Psoas muscle (tissue), 8 donors: ENCODE measurements around the gene COL6A1. TPM values are rescaled to one million over a fixed set of nuclear protein-coding genes. Genes with fewer than 3 reads are reported as not detected.

Experiments used
- ATAC-seq, 4 donors: fragments of 200-7000 bp; cut with Tn5 transposase; one replicate each; pipeline ENCODE4 v1.9.1; 2020; ENCODE audit warnings: moderate library complexity in 3 of 4, mild to moderate bottlenecking in 2 of 4
- DNase-seq, 2 donors: peaks; one replicate each; pipeline ENCODE4 v3.0.0-alpha.2; 2020
- H3K27ac ChIP-seq: fragments of 200-600 bp; one replicate; pipeline ENCODE4 v1.8.0; 2022
- H3K27me3 ChIP-seq, 3 donors: fragments of 200-600 bp in 1 of 3; one replicate each; pipeline versions ENCODE4 v1.6.1 to v1.8.0; 2013 to 2022; ENCODE audit warnings: low read length in 2 of 3, mild to moderate bottlenecking in 2 of 3, moderate library complexity in 1 of 3; ENCODE audit not compliant: insufficient read depth in 3 of 3
- H3K36me3 ChIP-seq, 2 donors: fragments of 200-600 bp in 1 of 2; one replicate each; pipeline versions ENCODE4 v1.6.1 to v1.8.0; 2013 to 2022; ENCODE audit warnings: low read depth in 1 of 2, mild to moderate bottlenecking in 1 of 2, moderate library complexity in 1 of 2; ENCODE audit not compliant: insufficient read depth in 1 of 2
- H3K4me1 ChIP-seq: fragments of 200-600 bp; one replicate; pipeline ENCODE4 v1.8.0; 2022
- H3K4me3 ChIP-seq: fragments of 200-600 bp; one replicate; pipeline ENCODE4 v1.8.0; 2022; ENCODE audit warnings: mild to moderate bottlenecking
- H3K9me3 ChIP-seq: fragments of 200-600 bp; one replicate; pipeline ENCODE4 v1.8.0; 2022
- WGBS, 3 donors: extraction: QIAGEN DNeasy Blood & Tissue Kit; methylation state at CpG; one replicate each; pipeline versions ENCODE4 v1.1.6 to v1.1.7; 2013; 5-methylcytosine and 5-hydroxymethylcytosine counted together
- intact Hi-C, 2 donors: fragments of 100-400 bp; cut with DNase I; formaldehyde crosslinking; loops; one replicate each; pipeline versions ENCODE4 v1.11.0 to v1.14.2; 2022
- polyA plus RNA-seq, 3 donors: library from polyadenylated mRNA; stranded (reverse); fragments of 200-250 nt; gene quantifications; one replicate each; pipeline ENCODE4 v1.2.3, GENCODE V29; 2013
- total RNA-seq, 4 donors: library from RNA; stranded (reverse); fragmentation: NEBNext Ultra II Directional in 2 of 4; extraction: Animal tissue kit (Norgen Biotek cat#: 25700) in 2 of 4; gene quantifications; one replicate each; pipeline versions ENCODE4 v1.2.1 to v1.2.4, GENCODE V29; 2021 to 2023
- TF ChIP-seq, protein P1 (sequence below): fragments of 200-600 bp; IDR thresholded peaks from one replicate; pipeline ENCODE4 v1.8.0; 2022; ENCODE audit warnings: antibody characterized with exemption
- donor health status: healthy with polysubstance abuse.
- donor health status: DM: no; HTN: no; CAD: no; lungs with moderate emphysema.
- donor health status: Bipolar disorder and iron deficiency.
- donor health status: healthy.
- donor health status: DM: yes; HTN: yes; CAD: no.
- donor health status: DM: no; HTN: no; CAD: no.
- donor health status: DM: no; HTN: no; CAD: no.
- donor health status: DM: yes; HTN: yes; CAD: no.

The COL6A1 gene
- total and polyA plus RNA-seq, 7 donors, result 29.4 to 83.0 (median 36.1) TPM

DNA sequence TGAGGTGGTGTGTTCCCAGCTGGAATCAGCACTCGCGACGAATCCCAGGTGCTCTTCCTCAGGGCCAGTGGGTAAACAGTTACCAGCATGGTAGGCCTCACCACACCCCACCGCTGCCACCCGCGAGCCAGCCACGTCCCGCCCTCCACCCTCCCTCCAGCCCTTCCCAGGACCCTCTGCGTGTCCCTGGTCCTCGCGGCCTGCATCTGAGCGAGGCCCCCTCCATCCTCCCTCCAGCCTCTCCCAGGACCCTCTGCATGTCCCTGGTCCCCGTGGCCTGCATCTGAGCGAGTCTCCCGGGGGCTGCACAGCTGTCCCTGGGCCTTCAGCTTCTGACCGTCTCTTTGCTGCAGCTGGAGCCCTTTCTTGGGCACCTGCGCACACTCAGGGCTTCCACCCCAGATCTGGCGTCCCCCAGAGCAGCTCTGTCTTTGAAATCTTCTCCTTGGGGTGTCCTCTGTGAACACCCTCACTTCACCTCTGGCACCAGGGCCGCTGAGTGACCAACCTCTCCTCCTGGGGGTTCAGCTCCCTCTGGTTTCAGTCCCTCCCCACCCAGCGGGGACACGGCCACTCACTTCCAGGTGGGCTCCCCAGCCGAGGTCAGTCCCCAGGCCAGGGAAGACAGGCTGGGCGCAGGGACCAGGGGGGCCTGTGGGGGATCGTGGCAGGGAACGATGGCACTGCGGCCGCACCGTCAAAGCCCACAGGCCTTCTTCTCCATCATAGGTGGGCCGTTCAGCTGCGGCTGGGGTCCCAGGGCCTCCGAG is 58.5 kb downstream of the COL6A1 start:
- no peak overlapping the region for H3K4me3 ChIP-seq
- intact Hi-C loops, result no loop called here
- peak in 1 of 4 donors; percentile 17 for ATAC-seq

DNA sequence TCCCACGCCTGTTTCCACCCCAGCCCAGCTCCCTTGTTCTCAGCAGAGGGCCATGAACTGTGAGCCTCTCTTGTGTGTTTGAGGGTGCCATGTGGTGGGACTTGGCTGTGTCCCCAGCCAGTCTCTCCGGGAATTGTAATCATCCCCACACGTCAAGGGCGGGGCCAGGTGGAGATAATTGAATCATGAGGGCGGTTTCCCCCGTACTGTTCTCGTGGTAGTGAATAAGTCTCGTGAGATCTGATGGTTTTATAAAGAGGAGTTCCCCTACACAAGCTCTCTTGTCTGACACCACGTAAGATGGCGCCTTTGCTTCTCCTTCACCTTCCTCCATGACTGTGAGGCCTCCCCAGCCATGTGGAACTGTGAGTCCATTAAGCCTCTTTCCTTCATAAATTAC is 59.1 kb downstream of the COL6A1 start:
- TF ChIP-seq, protein P1, sequence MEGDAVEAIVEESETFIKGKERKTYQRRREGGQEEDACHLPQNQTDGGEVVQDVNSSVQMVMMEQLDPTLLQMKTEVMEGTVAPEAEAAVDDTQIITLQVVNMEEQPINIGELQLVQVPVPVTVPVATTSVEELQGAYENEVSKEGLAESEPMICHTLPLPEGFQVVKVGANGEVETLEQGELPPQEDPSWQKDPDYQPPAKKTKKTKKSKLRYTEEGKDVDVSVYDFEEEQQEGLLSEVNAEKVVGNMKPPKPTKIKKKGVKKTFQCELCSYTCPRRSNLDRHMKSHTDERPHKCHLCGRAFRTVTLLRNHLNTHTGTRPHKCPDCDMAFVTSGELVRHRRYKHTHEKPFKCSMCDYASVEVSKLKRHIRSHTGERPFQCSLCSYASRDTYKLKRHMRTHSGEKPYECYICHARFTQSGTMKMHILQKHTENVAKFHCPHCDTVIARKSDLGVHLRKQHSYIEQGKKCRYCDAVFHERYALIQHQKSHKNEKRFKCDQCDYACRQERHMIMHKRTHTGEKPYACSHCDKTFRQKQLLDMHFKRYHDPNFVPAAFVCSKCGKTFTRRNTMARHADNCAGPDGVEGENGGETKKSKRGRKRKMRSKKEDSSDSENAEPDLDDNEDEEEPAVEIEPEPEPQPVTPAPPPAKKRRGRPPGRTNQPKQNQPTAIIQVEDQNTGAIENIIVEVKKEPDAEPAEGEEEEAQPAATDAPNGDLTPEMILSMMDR, result no peak
- 81 to 87% (median 85%) methylated on average over 10 of the region's 10 CpGs for WGBS, 3 donors
- Histone ChIP-seq H3K4me3 (no peak overlapping the region), H3K4me1 (no peaks in the 10 kb centered on the region), H3K27me3 (peaks cover 0 to 7% (median 1%) of the 10 kb centered on the region in 3 donors), H3K36me3 (no peaks in the 10 kb centered on the region), H3K27ac (no peak overlapping the region), H3K9me3 (no peaks in the 10 kb centered on the region)
- intact Hi-C loops, result no loop called here
- DNase-seq (no peak), ATAC-seq (no peak)

More for the DNA sequence above, 58.5 kb downstream of the COL6A1 start:
- TF ChIP-seq, protein P1, result no peak
- Histone ChIP-seq H3K27ac (no peak overlapping the region), H3K4me1 (no peaks in the 10 kb centered on the region), H3K9me3 (no peaks in the 10 kb centered on the region), H3K36me3 (no peaks in the 10 kb centered on the region), H3K27me3 (peaks cover 0 to 7% (median 1%) of the 10 kb centered on the region in 3 donors)
- 88 to 95% (median 92%) methylated on average over 28 to 31 of the region's 31 CpGs for WGBS, 3 donors
- no peak for DNase-seq

DNA sequence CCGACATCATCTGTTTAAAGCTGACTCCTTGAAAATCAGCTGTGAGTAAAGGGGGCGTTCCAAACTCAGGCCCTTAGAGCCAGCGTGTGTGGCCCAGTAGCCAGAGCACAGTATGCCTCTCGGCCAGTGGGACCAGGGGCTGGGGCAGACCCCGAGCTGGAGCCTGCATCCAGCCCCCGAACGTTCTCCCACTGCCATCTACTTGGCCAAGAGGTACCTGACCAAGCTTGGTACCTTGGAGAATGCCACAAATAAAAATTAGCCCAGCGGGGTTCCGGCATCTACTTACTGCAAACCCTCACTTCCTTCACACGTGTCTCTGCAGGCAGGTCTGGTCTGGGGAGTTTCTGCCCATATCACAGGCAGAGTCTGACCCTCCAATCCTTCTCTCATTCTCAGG is 59.6 kb downstream of the COL6A1 start:
- intact Hi-C loops, result no loop called here
- Histone ChIP-seq H3K4me1 (no peaks in the 10 kb centered on the region), H3K4me3 (no peak overlapping the region), H3K27ac (no peak overlapping the region), H3K36me3 (no peaks in the 10 kb centered on the region), H3K27me3 (peaks cover 0 to 7% (median 1%) of the 10 kb centered on the region in 3 donors), H3K9me3 (no peaks in the 10 kb centered on the region)
- DNase-seq (no peak), ATAC-seq (no peak)
- WGBS, 3 donors, result 87 to 91% (median 88%) methylated on average over 10 of the region's 10 CpGs
- TF ChIP-seq, protein P1, result no peak

DNA sequence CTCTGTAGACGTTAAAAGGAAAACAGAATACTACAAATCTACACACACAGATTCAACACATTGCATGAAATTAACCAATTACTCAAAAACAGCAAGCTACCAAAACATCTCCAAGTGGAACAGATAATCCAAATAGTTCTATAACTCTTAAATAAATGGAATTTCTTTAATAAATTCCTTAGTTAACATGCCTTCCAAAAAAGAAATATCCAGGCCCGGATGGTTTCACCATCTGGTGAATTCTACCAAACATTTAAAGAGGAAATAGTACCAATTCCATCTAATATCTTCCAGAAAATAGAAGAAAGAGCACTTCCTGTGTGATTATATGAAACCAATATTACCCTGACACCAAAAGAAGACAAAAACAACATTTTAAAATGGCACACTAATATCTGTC is 63.6 kb downstream of the COL6A1 start:
- TF ChIP-seq, protein P1, result no peak
- 13 to 32% (median 25%) methylated on average over 2 of the region's 2 CpGs for WGBS, 3 donors
- Histone ChIP-seq H3K27ac (no peak overlapping the region), H3K36me3 (no peaks in the 10 kb centered on the region), H3K4me1 (no peaks in the 10 kb centered on the region), H3K4me3 (no peak overlapping the region), H3K9me3 (no peaks in the 10 kb centered on the region), H3K27me3 (peaks cover 0 to 17% (median 3%) of the 10 kb centered on the region in 3 donors)
- DNase-seq, result no peak
- intact Hi-C loops, result no loop called here
- ATAC-seq, result no peak
